ENCODE data around the gene GAREM1.

GAREM1 gene

GRCh38 chr18:32373505-32373904, 97.2 kb downstream of the GAREM1 start:
- Histone ChIP-seq H2AFZ (ENCODE audit: low read length) (no peak overlapping the region), H3K36me3 (replicated peaks in 1 of 2; ENCODE audit: control insufficient read depth in 2 of 2, insufficient read depth in 2 of 2, low read length in 2 of 2) (no peaks in the 10 kb centered on the region), H3K9ac (ENCODE audit: low read depth, low read length, poor library complexity) (no peak overlapping the region), H3K4ac (ENCODE audit: low read length) (no peak overlapping the region), H3K4me1 (ENCODE audit: control insufficient read depth in 2 of 2, insufficient read depth in 1 of 2, low read depth in 1 of 2, low read length in 2 of 2) (peaks cover 0 to 2% of the 10 kb centered on the region in 2 donors), H3K18ac (ENCODE audit: low read length) (no peak overlapping the region), H2BK12ac (ENCODE audit: low read length) (no peak overlapping the region), H3K23ac (ENCODE audit: low read depth, low read length, poor library complexity) (no peak overlapping the region), H4K8ac (ENCODE audit: low read depth, low read length) (no peak overlapping the region), H4K91ac (ENCODE audit: low read depth, low read length, poor library complexity) (no peak overlapping the region), H3K4me2 (ENCODE audit: insufficient read depth, low read length, poor library complexity, severe bottlenecking) (no peak overlapping the region), H3K27ac (replicated peaks; ENCODE audit: low read length) (no peak overlapping the region), H3K14ac (ENCODE audit: low read length) (no peak overlapping the region), H3K27me3 (ENCODE audit: control insufficient read depth in 3 of 3, insufficient read depth in 3 of 3, low read depth in 1 of 3, low read length in 3 of 3) (no peaks in the 10 kb centered on the region), H2BK15ac (ENCODE audit: low read length) (no peak overlapping the region), H2BK5ac (ENCODE audit: low read length) (no peak overlapping the region), H3K4me3 (ENCODE audit: low read length in 2 of 2) (no peak overlapping the region), H2BK120ac (ENCODE audit: low read depth, low read length) (no peak overlapping the region), H3K9me3 (replicated peaks in 1 of 2; ENCODE audit: control insufficient read depth in 2 of 2, insufficient read depth in 1 of 2, low read depth in 1 of 2, low read length in 2 of 2) (no peaks in the 10 kb centered on the region), H2AK5ac (ENCODE audit: low read depth, low read length) (no peak overlapping the region), H3K79me1 (ENCODE audit: low read depth, low read length) (no peaks in the 10 kb centered on the region)
- no peak for DNase-seq (ENCODE audit: low spot score)
- WGBS, 2 donors (ENCODE audit: extremely low coverage in 2 of 2, insufficient read length in 2 of 2, insufficient replicate concordance in 1 of 2) = no CpG with 5 or more reads among the region's 4 CpGs

GRCh38 chr18:32372381-32373061, 98.2 kb downstream of the GAREM1 start:
- no peak overlapping the region for H3K27ac ChIP-seq (replicated peaks; ENCODE audit: low read length)
- H3K9me3 ChIP-seq (replicated peaks in 1 of 2; ENCODE audit: control insufficient read depth in 2 of 2, insufficient read depth in 1 of 2, low read depth in 1 of 2, low read length in 2 of 2) = no peaks in the 10 kb centered on the region
- no CpG with 5 or more reads among the region's 3 CpGs for WGBS, 2 donors (ENCODE audit: extremely low coverage in 2 of 2, insufficient read length in 2 of 2, insufficient replicate concordance in 1 of 2)
- no peak overlapping the region for H3K4me2 ChIP-seq (ENCODE audit: insufficient read depth, low read length, poor library complexity, severe bottlenecking)
- H2BK15ac ChIP-seq (ENCODE audit: low read length) = no peak overlapping the region
- no peak overlapping the region for H2BK120ac ChIP-seq (ENCODE audit: low read depth, low read length)
- H4K8ac ChIP-seq (ENCODE audit: low read depth, low read length) = no peak overlapping the region
- no peak overlapping the region for H3K9ac ChIP-seq (ENCODE audit: low read depth, low read length, poor library complexity)
- no peak overlapping the region for H2BK5ac ChIP-seq (ENCODE audit: low read length)
- H3K23ac ChIP-seq (ENCODE audit: low read depth, low read length, poor library complexity) = no peak overlapping the region
- H4K91ac ChIP-seq (ENCODE audit: low read depth, low read length, poor library complexity) = no peak overlapping the region
- H3K79me1 ChIP-seq (ENCODE audit: low read depth, low read length) = no peaks in the 10 kb centered on the region
- no peak overlapping the region for H3K18ac ChIP-seq (ENCODE audit: low read length)
- no peak overlapping the region for H2BK12ac ChIP-seq (ENCODE audit: low read length)
- H3K14ac ChIP-seq (ENCODE audit: low read length) = peak overlapping the region; percentile 43
- H3K4me3 ChIP-seq (ENCODE audit: low read length in 2 of 2) = no peak overlapping the region
- DNase-seq (ENCODE audit: low spot score) = no peak
- peaks cover 0 to 4% of the 10 kb centered on the region in 2 donors for H3K4me1 ChIP-seq (ENCODE audit: control insufficient read depth in 2 of 2, insufficient read depth in 1 of 2, low read depth in 1 of 2, low read length in 2 of 2)
- H3K4ac ChIP-seq (ENCODE audit: low read length) = no peak overlapping the region
- H2AFZ ChIP-seq (ENCODE audit: low read length) = no peak overlapping the region
- no peak overlapping the region for H2AK5ac ChIP-seq (ENCODE audit: low read depth, low read length)
- no peaks in the 10 kb centered on the region for H3K36me3 ChIP-seq (replicated peaks in 1 of 2; ENCODE audit: control insufficient read depth in 2 of 2, insufficient read depth in 2 of 2, low read length in 2 of 2)
- H3K27me3 ChIP-seq (ENCODE audit: control insufficient read depth in 3 of 3, insufficient read depth in 3 of 3, low read depth in 1 of 3, low read length in 3 of 3) = no peaks in the 10 kb centered on the region

GRCh38 chr18:32372047-32372380, 98.7 kb downstream of the GAREM1 start:
- no peak overlapping the region for H3K27ac ChIP-seq (replicated peaks; ENCODE audit: low read length)
- no peak overlapping the region for H3K9ac ChIP-seq (ENCODE audit: low read depth, low read length, poor library complexity)
- H4K91ac ChIP-seq (ENCODE audit: low read depth, low read length, poor library complexity) = no peak overlapping the region
- H3K4me2 ChIP-seq (ENCODE audit: insufficient read depth, low read length, poor library complexity, severe bottlenecking) = no peak overlapping the region
- no peak for DNase-seq (ENCODE audit: low spot score)
- WGBS, 2 donors (ENCODE audit: extremely low coverage in 2 of 2, insufficient read length in 2 of 2, insufficient replicate concordance in 1 of 2) = no CpG with 5 or more reads among the region's 2 CpGs
- H3K23ac ChIP-seq (ENCODE audit: low read depth, low read length, poor library complexity) = no peak overlapping the region
- H3K4ac ChIP-seq (ENCODE audit: low read length) = no peak overlapping the region
- no peak overlapping the region for H3K18ac ChIP-seq (ENCODE audit: low read length)
- no peak overlapping the region for H2AK5ac ChIP-seq (ENCODE audit: low read depth, low read length)
- H2BK5ac ChIP-seq (ENCODE audit: low read length) = no peak overlapping the region
- no peak overlapping the region for H3K4me3 ChIP-seq (ENCODE audit: low read length in 2 of 2)
- H3K9me3 ChIP-seq (replicated peaks in 1 of 2; ENCODE audit: control insufficient read depth in 2 of 2, insufficient read depth in 1 of 2, low read depth in 1 of 2, low read length in 2 of 2) = no peaks in the 10 kb centered on the region
- no peak overlapping the region for H3K14ac ChIP-seq (ENCODE audit: low read length)
- H3K4me1 ChIP-seq (ENCODE audit: control insufficient read depth in 2 of 2, insufficient read depth in 1 of 2, low read depth in 1 of 2, low read length in 2 of 2) = peaks cover 0 to 4% of the 10 kb centered on the region in 2 donors
- H2BK12ac ChIP-seq (ENCODE audit: low read length) = no peak overlapping the region
- no peak overlapping the region for H2AFZ ChIP-seq (ENCODE audit: low read length)
- H4K8ac ChIP-seq (ENCODE audit: low read depth, low read length) = no peak overlapping the region
- no peak overlapping the region for H2BK15ac ChIP-seq (ENCODE audit: low read length)
- H3K79me1 ChIP-seq (ENCODE audit: low read depth, low read length) = no peaks in the 10 kb centered on the region
- no peaks in the 10 kb centered on the region for H3K27me3 ChIP-seq (ENCODE audit: control insufficient read depth in 3 of 3, insufficient read depth in 3 of 3, low read depth in 1 of 3, low read length in 3 of 3)
- no peaks in the 10 kb centered on the region for H3K36me3 ChIP-seq (replicated peaks in 1 of 2; ENCODE audit: control insufficient read depth in 2 of 2, insufficient read depth in 2 of 2, low read length in 2 of 2)
- H2BK120ac ChIP-seq (ENCODE audit: low read depth, low read length) = no peak overlapping the region

GRCh38 chr18:32371384-32371783, 99.3 kb downstream of the GAREM1 start:
- Histone ChIP-seq H3K27ac (replicated peaks; ENCODE audit: low read length) (no peak overlapping the region), H3K18ac (ENCODE audit: low read length) (no peak overlapping the region), H3K4me2 (ENCODE audit: insufficient read depth, low read length, poor library complexity, severe bottlenecking) (no peak overlapping the region), H3K23ac (ENCODE audit: low read depth, low read length, poor library complexity) (no peak overlapping the region), H3K4me1 (ENCODE audit: control insufficient read depth in 2 of 2, insufficient read depth in 1 of 2, low read depth in 1 of 2, low read length in 2 of 2) (peaks cover 0 to 4% of the 10 kb centered on the region in 2 donors), H3K9ac (ENCODE audit: low read depth, low read length, poor library complexity) (no peak overlapping the region), H2BK120ac (ENCODE audit: low read depth, low read length) (no peak overlapping the region), H3K9me3 (replicated peaks in 1 of 2; ENCODE audit: control insufficient read depth in 2 of 2, insufficient read depth in 1 of 2, low read depth in 1 of 2, low read length in 2 of 2) (no peaks in the 10 kb centered on the region), H4K91ac (ENCODE audit: low read depth, low read length, poor library complexity) (no peak overlapping the region), H3K14ac (ENCODE audit: low read length) (no peak overlapping the region), H3K36me3 (replicated peaks in 1 of 2; ENCODE audit: control insufficient read depth in 2 of 2, insufficient read depth in 2 of 2, low read length in 2 of 2) (no peaks in the 10 kb centered on the region), H2BK12ac (ENCODE audit: low read length) (no peak overlapping the region), H2AK5ac (ENCODE audit: low read depth, low read length) (no peak overlapping the region), H4K8ac (ENCODE audit: low read depth, low read length) (no peak overlapping the region), H3K4ac (ENCODE audit: low read length) (no peak overlapping the region), H2BK5ac (ENCODE audit: low read length) (no peak overlapping the region), H3K4me3 (ENCODE audit: low read length in 2 of 2) (no peak overlapping the region), H3K79me1 (ENCODE audit: low read depth, low read length) (no peaks in the 10 kb centered on the region), H2AFZ (ENCODE audit: low read length) (no peak overlapping the region), H2BK15ac (ENCODE audit: low read length) (no peak overlapping the region), H3K27me3 (ENCODE audit: control insufficient read depth in 3 of 3, insufficient read depth in 3 of 3, low read depth in 1 of 3, low read length in 3 of 3) (no peaks in the 10 kb centered on the region)
- WGBS, 2 donors (ENCODE audit: extremely low coverage in 2 of 2, insufficient read length in 2 of 2, insufficient replicate concordance in 1 of 2) = no CpG with 5 or more reads among the region's 2 CpGs
- no peak for DNase-seq (ENCODE audit: low spot score)

Data from neuronal stem cell (in vitro differentiated cells).